Daoy (cell line): ENCODE data around the gene FAR1. TPM values are rescaled to one million over a fixed set of nuclear protein-coding genes. Genes with fewer than 3 reads are reported as not detected.
A peak's percentile ranks its signal among the peaks of the same experiment; 100 is the strongest.

Experiments used
- DNase-seq: peaks from one replicate; pipeline ENCODE4 v3.0.0-alpha.2; 2015; ENCODE audit warnings: low read depth
- total RNA-seq: library from RNA; depleted of rRNA; stranded (reverse); fragments of >200 nt; shearing (Covaris generic); gene quantifications from 2 replicates; pipeline ENCODE4 v1.2.3, GENCODE V29; 2014; rRNA removed

Gene FAR1
- total RNA-seq, 1 experiment from 2014 or later, result 47.1 TPM

GRCh38 chr11:13776134-13776815 is 107.8 kb downstream of the FAR1 start:
- DNase-seq, result no peak

GRCh38 chr11:13777341-13777985 is 109.0 kb downstream of the FAR1 start:
- no peak for DNase-seq

GRCh38 chr11:13778345-13778744 is 109.9 kb downstream of the FAR1 start:
- DNase-seq, result no peak

GRCh38 chr11:13781153-13781552 is 112.7 kb downstream of the FAR1 start:
- peak; percentile 4 for DNase-seq

Other genes starting within 250 kb of the FAR1 start
- gene BTBD10, start 205.4 kb upstream of the FAR1 start, total RNA-seq, result 62.2 and 68.4 TPM in 2 replicates
- not detected in 2 replicates for gene PTH, start 172.7 kb upstream of the FAR1 start, total RNA-seq